AG09319 (cell line): ENCODE data around the gene PRF1.
"Not testable (repeated sequence)": the region's sequence is repeated elsewhere in the genome, so short reads cannot be mapped to it uniquely, and the experiment has no call there.

Experiments
- DNase-seq: peaks from one replicate; pipeline ENCODE4 v3.0.0-alpha.2; 2010; ENCODE audit warnings: low read depth; ENCODE audit errors: extremely low read depth
- TF ChIP-seq, protein P1 (sequence below): IDR thresholded peaks from 2 replicates; pipeline ENCODE4 v1.5.1; 2011; ENCODE audit warnings: low read depth, mild to moderate bottlenecking, inconsistent platforms, low read length, moderate library complexity

PRF1 gene

DNA sequence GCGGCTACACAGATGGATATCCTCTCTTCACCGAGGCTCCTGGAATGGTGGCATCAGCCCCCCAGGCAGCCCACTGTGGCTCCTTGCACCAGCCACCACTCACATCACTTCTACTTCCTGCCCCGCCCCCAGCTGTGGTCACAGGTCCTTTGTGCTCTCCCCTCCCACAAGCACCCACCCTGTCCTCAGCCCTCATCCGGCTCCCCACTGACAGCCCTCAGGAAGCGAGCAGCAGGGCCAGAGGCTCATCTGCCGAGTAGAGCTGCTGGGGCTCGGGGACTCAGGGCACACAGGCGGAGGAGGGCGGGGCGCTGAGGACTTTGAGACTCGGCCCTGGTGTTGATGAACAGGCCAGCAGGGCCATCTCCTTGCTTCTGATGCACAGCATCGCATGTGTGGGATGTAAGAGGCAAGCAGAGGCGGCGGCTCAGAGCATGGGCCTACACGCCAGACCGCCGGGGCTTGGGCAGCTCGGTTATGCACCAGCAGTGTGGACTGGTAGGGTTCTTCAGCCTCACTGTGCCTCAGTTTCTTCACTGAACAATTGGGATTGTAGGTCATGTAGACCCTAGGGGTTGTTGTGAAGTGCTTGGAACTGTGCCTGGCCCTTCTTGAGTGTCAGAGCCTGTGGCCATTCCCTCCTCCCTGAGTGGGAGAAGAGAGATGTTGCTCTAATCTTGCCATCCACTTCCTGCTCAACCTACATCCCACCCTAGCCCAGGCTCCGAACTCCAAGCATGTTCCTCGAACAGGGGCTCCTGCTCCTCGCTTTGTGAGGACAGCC is at the start of gene PRF1:
PRF1 (minus strand) TSS at position 77 of the 784 bp plus-strand sequence. CDS start 1,839 bp downstream, outside the sequence.
- DNase-seq: no peak
- TF ChIP-seq, protein P1, sequence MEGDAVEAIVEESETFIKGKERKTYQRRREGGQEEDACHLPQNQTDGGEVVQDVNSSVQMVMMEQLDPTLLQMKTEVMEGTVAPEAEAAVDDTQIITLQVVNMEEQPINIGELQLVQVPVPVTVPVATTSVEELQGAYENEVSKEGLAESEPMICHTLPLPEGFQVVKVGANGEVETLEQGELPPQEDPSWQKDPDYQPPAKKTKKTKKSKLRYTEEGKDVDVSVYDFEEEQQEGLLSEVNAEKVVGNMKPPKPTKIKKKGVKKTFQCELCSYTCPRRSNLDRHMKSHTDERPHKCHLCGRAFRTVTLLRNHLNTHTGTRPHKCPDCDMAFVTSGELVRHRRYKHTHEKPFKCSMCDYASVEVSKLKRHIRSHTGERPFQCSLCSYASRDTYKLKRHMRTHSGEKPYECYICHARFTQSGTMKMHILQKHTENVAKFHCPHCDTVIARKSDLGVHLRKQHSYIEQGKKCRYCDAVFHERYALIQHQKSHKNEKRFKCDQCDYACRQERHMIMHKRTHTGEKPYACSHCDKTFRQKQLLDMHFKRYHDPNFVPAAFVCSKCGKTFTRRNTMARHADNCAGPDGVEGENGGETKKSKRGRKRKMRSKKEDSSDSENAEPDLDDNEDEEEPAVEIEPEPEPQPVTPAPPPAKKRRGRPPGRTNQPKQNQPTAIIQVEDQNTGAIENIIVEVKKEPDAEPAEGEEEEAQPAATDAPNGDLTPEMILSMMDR: no peak

DNA sequence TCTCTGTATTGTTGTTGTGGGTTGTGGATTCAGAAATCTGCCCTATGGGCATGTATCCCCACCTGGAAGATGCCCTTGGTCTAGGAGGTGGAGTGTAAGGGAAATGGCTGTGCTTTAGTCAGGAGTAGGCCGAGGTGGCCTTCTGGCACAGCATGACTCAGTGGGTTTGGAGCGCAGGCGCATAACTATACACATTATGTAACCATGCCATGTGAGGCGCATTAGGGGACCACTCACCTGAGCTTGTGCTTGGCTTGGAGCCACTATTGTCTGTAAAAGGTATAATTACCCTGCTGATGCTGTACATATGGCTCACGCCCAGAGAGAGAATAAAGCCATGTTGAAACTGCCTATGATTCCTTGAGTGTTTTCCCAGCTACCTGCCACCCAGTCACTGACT is 49.1 kb upstream of the PRF1 start:
- no peak for DNase-seq
- TF ChIP-seq, protein P1: no peak

DNA sequence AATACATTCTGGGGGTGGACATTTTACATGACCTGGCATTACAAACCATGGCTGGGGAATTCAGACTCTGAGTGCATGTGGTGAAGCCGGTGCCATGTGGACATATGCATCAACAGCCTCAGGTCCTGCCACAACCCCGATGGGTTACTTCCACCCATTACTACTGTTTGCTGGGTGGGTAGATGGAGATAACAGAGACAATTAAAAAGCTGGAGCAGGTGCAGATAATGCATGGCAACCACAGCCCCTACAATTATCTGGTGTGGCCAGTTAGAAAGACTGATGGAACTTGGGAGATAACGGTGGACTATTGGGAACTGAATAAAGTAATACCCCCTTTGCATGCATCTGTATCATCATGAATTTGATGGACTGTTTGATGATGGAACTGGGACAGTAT is 48.2 kb upstream of the PRF1 start:
- no peak for DNase-seq
- TF ChIP-seq, protein P1: no peak

DNA sequence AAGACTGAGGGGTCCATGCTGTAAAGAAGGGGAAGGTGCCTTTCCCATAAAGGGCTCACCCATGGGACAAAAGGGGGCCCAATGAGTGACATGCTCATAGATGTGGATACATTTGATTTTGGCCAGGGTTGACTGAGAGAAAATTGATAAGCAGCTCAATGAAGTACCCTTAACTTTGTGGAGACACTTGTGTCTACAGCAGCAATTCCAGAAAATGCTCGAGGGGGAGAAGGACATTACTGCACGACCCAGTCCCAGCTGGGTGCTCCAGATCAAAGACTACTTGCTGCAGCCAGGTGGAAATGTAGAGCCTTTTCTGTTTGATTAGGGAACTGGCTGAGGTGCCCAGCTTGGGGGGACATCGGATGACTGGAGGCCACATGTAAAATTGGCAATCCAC is 47.6 kb upstream of the PRF1 start:
- DNase-seq: no peak
- TF ChIP-seq, protein P1: no peak

DNA sequence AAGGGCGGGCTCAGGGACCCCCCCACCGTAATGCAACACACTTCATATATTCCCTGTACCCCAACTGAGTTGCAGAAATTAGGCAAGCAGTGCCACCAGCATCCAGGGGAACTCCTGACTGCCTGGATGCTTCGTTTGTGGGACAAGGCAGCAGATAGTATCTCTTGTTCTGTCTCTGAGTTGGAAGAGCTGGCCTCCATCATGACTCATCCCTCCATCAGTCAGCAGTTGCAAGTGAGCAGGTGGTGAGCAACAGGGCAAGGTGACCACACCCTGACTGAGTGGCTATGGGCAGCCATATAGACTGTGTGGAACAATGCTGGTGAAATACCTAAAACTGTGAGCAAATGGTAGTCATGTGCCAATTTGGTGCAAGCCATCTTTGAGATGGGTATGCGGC is 47.0 kb upstream of the PRF1 start:
- DNase-seq: no peak
- TF ChIP-seq, protein P1: no peak

DNA sequence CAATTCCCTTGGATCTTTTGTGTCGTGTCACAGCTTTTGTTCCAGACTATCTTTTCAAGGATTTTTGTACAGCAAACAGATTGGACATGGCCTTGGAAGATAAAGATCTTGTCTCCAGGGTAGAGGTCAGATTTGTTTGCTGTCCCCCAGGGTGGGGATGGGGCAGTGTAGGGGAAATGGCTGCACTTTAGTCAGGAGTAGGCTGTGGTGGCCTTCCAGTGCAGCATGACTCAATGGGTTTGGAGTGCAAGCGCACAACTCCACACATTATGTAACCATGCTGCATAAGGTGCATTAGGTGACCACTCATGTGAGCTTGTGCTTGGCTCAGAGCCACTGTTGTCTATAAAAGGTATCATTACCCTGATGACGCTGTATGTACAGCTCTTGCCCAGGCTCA is 45.9 kb upstream of the PRF1 start:
- TF ChIP-seq, protein P1: no peak
- DNase-seq: no peak

DNA sequence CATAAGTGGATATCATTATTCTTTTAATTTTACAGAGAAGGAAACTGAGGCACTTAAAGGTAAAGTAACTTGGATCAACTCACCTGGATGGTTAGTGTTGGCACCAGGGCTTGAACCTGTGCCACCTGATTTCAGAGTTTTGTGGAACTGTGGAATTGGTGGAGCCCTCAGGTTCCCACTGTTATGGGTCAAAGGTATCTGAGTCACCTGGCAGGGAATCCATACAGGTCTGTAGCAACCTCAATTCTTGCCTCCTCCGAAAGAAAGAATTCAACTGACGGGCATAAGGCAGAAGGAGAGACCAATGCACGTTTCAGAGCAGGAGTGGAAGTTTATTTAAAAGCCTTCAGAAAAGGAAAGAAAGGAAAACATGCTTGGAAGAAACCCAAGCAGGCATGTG is 44.5 kb upstream of the PRF1 start:
- TF ChIP-seq, protein P1: no peak

DNA sequence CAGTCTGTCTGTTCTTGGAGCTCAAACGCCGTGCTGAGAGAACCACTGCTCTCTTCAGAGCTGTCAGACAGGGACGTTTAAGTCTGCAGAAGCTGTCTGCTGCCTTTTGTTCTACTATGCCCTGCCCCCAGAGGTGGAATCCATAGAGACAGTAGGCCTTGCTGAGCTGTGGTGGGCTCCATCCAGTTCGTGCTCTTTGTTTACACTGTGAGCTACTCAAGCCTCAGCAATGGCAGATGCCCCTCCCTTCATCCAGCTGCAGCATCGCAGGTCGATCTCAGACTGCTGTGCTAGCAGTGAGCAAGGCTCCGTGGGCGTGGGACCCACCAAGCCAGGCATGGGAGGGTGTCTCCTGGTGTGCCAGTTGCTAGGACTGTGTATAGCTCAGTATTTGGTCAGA is 42.4 kb upstream of the PRF1 start:
- not testable (repeated sequence) for DNase-seq

More for the DNA sequence above, 44.5 kb upstream of the PRF1 start:
- no peak for DNase-seq

DNA sequence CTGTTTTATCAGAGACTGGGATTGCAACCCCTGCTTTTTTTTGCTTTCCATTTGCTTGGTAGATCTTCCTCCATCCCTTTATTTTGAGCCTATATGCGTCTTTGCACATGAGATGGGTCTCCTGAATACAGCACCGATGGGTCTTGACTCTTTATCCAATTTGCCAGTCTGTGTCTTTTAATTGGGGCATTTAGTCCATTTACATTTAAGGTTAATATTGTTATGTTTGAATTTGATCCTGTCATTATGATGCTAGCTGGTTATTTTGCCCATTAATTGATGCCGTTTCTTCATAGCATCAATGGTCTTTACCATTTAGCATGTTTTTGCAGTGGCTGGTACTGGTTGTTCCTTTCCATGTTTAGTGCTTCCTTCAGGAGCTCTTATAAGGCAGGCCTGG is 40.7 kb upstream of the PRF1 start:
- not testable (repeated sequence) for DNase-seq

DNA sequence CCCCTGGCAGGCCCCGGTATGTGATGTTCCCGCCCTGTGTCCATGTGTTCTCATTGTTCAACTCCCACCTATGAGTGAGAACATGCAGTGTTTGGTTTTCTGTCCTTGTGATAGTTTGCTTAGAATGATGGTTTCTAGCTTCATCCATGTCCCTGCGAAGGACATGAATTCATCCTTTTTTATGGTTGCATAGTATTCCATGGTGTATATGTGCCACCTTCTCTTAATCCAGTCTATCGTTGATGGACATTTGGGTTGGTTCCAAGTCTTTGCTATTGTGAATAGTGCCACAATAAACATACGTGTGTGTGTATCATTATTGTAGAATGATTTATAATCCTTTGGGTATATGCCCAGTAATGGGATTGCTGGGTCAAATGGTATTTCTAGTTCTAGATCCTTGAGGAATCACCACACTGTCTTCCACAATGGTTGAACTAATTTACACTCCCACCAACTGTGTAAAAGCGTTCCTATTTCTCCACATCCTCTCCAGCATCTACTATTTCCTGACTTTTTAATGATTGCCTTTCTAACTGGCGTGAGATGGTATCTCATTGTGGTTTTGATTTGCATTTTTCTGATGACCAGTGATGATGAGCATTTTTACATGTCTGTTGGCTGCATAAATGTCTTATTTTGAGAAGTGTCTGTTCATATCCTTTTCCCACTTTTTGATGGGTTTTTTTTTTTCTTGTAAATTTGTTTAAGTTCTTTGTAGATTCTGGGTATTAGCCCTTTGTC is 37.3 kb upstream of the PRF1 start:
- not testable (repeated sequence) for DNase-seq

DNA sequence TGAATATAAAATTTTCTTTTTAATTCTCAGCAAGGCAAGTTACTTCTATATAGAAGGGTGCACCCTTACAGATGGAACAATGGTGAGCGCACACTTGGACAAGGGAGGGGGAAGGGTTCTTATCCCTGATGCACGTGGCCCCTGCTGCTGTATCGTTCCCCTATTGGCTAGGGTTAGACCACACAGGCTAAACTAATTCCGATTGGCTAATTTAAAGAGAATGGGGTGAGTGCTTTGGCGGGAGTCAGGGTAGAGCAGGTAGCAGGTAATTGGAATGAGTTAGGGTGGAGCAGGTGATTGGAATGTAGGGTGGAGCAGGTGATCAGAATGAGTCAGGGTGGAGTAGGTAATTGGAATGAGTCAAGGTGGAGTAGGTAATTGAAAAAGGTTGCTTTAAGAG is 32.0 kb upstream of the PRF1 start:
- DNase-seq: not testable (repeated sequence)
